HepG2 (cell line): ENCODE data around the gene MDH1.

ENCODE experiments used
- ASH2L ChIP-seq: fragments of 300-600, 200-600 bp; sonication (generic); IDR thresholded peaks from 2 replicates; pipeline ENCODE4 v1.7.0; 2017; ENCODE audit warnings: low read depth, mild to moderate bottlenecking, moderate library complexity, mixed read lengths, low read length; ENCODE audit not compliant: insufficient read length
- CHD2 ChIP-seq: IDR thresholded peaks from 2 replicates; pipeline ENCODE4 v1.6.1; 2011; ENCODE audit warnings: low read depth, low read length, improper control_type of control experiment
- E2F1 ChIP-seq: sonication (generic); formaldehyde crosslinking; IDR thresholded peaks from 2 replicates; pipeline ENCODE4 v1.5.0; 2020; ENCODE audit warnings: missing genetic modification reagents
- FLYWCH1 ChIP-seq: sonication (generic); formaldehyde crosslinking; IDR thresholded peaks from 2 replicates; pipeline ENCODE4 v1.8.1; 2023; ENCODE audit warnings: mild to moderate bottlenecking, missing genetic modification reagents
- HOXA3 ChIP-seq: sonication (generic); formaldehyde crosslinking; IDR thresholded peaks from 2 replicates; pipeline ENCODE4 v1.5.0; 2020; ENCODE audit warnings: missing genetic modification reagents
- MAFK ChIP-seq, 2 experiments: IDR thresholded peaks in 1 of 2; conservative IDR thresholded peaks in 1 of 2; 2 replicates each; pipeline ENCODE4 v1.6.1; 2011; ENCODE audit warnings: improper control_type of control experiment in 2 of 2, low read length in 2 of 2
- POLR2G ChIP-seq: fragments of 200-400 bp; formaldehyde crosslinking; IDR thresholded peaks from 2 replicates; pipeline ENCODE4 v1.6.1; 2018; ENCODE audit warnings: mild to moderate bottlenecking, low read depth, low read length, moderate library complexity
- TBP ChIP-seq: sonication (generic); formaldehyde crosslinking; IDR thresholded peaks from 2 replicates; pipeline ENCODE4 v1.5.0; 2020; ENCODE audit warnings: missing genetic modification reagents
- ZBTB20 ChIP-seq: sonication (generic); formaldehyde crosslinking; IDR thresholded peaks from 2 replicates; pipeline ENCODE4 v1.8.1; 2023; ENCODE audit warnings: missing genetic modification reagents, low read depth, mild to moderate bottlenecking, borderline replicate concordance
- ZSCAN9 ChIP-seq: IDR thresholded peaks from 2 replicates; pipeline ENCODE4 v1.6.1; 2016; ENCODE audit warnings: borderline replicate concordance
- TF ChIP-seq, protein P1 (sequence below): sonication (generic); formaldehyde crosslinking; IDR thresholded peaks from 2 replicates; pipeline ENCODE4 v1.5.0; 2020; ENCODE audit warnings: mild to moderate bottlenecking, missing genetic modification reagents, moderate library complexity

DNA sequence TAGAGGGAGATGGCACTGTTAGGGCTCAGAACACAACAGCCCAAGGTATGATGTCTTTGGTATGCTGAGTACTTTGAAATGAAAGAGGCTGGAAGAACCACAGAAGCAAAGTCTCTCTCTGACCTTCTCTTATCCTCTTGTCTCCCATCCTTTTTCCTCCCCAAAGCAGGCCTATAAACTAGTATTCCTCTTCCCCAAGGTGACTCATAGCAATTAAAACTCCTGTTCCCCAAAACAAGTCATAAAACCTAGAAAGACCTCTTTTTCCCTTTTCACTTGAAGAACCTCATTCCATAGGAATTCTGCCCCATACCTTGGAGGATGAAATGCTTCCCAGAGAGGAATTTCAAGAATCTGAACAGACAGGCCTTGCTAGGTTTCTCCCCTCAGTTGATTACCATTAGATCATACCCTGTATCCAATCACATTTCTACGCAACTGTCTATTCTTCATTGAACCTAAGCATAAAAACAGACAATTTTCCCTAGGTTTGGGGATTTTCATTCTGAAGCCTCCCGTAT, 25.7 kb downstream of the MDH1 start:
- TF ChIP-seq HOXA3 (CRISPR knock-in tag) (no peak), E2F1 (CRISPR knock-in tag) (no peak), ZSCAN9 (CRISPR knock-in tag) (no peak), FLYWCH1 (no peak), POLR2G (no peak), ZBTB20 (CRISPR knock-in tag) (no peak), CHD2 (no peak), TBP (CRISPR knock-in tag) (no peak), MAFK (conservative IDR thresholded peaks at IDR 0.05 in 1 of 2, IDR thresholded peaks at IDR 0.05 in 1 of 2; ENCODE audit: low read length in 2 of 2) (no peak), ASH2L (peak; percentile 25)
- TF ChIP-seq, protein P1, sequence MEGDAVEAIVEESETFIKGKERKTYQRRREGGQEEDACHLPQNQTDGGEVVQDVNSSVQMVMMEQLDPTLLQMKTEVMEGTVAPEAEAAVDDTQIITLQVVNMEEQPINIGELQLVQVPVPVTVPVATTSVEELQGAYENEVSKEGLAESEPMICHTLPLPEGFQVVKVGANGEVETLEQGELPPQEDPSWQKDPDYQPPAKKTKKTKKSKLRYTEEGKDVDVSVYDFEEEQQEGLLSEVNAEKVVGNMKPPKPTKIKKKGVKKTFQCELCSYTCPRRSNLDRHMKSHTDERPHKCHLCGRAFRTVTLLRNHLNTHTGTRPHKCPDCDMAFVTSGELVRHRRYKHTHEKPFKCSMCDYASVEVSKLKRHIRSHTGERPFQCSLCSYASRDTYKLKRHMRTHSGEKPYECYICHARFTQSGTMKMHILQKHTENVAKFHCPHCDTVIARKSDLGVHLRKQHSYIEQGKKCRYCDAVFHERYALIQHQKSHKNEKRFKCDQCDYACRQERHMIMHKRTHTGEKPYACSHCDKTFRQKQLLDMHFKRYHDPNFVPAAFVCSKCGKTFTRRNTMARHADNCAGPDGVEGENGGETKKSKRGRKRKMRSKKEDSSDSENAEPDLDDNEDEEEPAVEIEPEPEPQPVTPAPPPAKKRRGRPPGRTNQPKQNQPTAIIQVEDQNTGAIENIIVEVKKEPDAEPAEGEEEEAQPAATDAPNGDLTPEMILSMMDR (CRISPR knock-in tag), result no peak
